HCT116 (cell line): ENCODE data around the gene ACAP3.

ENCODE experiments used
- CBX3 ChIP-seq: IDR thresholded peaks from 2 replicates; pipeline ENCODE4 v1.6.1; 2012; ENCODE audit warnings: low read depth
- CTCF ChIP-seq, 3 experiments: fragments of 200-600 bp in 1 of 3; sonication (generic) in 1 of 3; IDR thresholded peaks in 2 of 3; conservative IDR thresholded peaks in 1 of 3; 2 replicates each; pipeline ENCODE4 v1.5.1; 2012 to 2017; ENCODE audit warnings: low read depth in 2 of 3, low read length in 2 of 3, antibody characterized with exemption in 1 of 3, borderline replicate concordance in 1 of 3, control low read depth in 1 of 3, mild to moderate bottlenecking in 1 of 3, mixed read lengths in 1 of 3, mixed run types in 1 of 3, moderate library complexity in 1 of 3; ENCODE audit not compliant: insufficient read depth in 1 of 3
- EZH2 ChIP-seq: fragments of 200-600 bp; sonication (generic); IDR thresholded peaks from 2 replicates; pipeline ENCODE4 v1.6.1; 2017; ENCODE audit warnings: antibody characterized with exemption, mixed run types
- EZH2phosphoT487 ChIP-seq: fragments of 200-600 bp; IDR thresholded peaks from 2 replicates; pipeline ENCODE4 v1.6.1; 2018; ENCODE audit warnings: antibody characterized with exemption, borderline replicate concordance
- JUND ChIP-seq: IDR thresholded peaks from 2 replicates; pipeline ENCODE4 v1.6.1; 2012
- POLR2A ChIP-seq: IDR thresholded peaks from 2 replicates; pipeline ENCODE4 v1.7.0; 2011; ENCODE audit warnings: borderline replicate concordance; ENCODE audit not compliant: insufficient read depth, insufficient read length; ENCODE audit errors: extremely low read depth
- POLR2AphosphoS5 ChIP-seq: IDR thresholded peaks from 2 replicates; pipeline ENCODE4 v1.6.1; 2011; ENCODE audit warnings: mild to moderate bottlenecking, low read depth, low read length, moderate library complexity
- TF ChIP-seq, protein P1 (sequence below): IDR thresholded peaks from 2 replicates; pipeline ENCODE4 v1.6.1; 2012

GRCh38 chr1:1318777-1319645, 11.3 kb upstream of the ACAP3 start:
- TF ChIP-seq POLR2AphosphoS5: no peak
- no peak for TF ChIP-seq CTCF (IDR thresholded peaks at IDR 0.05 in 2 of 3, conservative IDR thresholded peaks at IDR 0.05 in 1 of 3; ENCODE audit: borderline replicate concordance in 1 of 3, insufficient read depth in 1 of 3, low read depth in 2 of 3, low read length in 2 of 3)
- TF ChIP-seq POLR2A: no peak
- TF ChIP-seq JUND: no peak
- TF ChIP-seq EZH2phosphoT487: no peak
- no peak for TF ChIP-seq CBX3
- TF ChIP-seq, protein P1, sequence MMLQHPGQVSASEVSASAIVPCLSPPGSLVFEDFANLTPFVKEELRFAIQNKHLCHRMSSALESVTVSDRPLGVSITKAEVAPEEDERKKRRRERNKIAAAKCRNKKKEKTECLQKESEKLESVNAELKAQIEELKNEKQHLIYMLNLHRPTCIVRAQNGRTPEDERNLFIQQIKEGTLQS: no peak
- no peak for TF ChIP-seq EZH2
